Mesenchymal stem cell (in vitro differentiated cells and primary cell): Measurements from ENCODE around the gene MAPK10.
A peak's percentile ranks its signal among the peaks of the same experiment; 100 is the strongest.
"Not testable (repeated sequence)": the region's sequence is repeated elsewhere in the genome, so short reads cannot be mapped to it uniquely, and the experiment has no call there.

ENCODE experiments used
- DNase-seq: peaks from one replicate; pipeline ENCODE4 v3.0.0-alpha.2; 2013
- H2AFZ ChIP-seq: one replicate; pipeline ENCODE4 v1.6.1; 2013; ENCODE audit warnings: low read depth, mild to moderate bottlenecking, control low read depth, inconsistent platforms, low read length, moderate library complexity
- H2AK5ac ChIP-seq: 2 replicates; pipeline ENCODE4 v1.6.1; 2013; ENCODE audit warnings: low read length, moderate library complexity, mild to moderate bottlenecking, inconsistent platforms; ENCODE audit not compliant: severe bottlenecking
- H2BK120ac ChIP-seq: one replicate; pipeline ENCODE4 v1.6.1; 2013; ENCODE audit warnings: low read depth, mild to moderate bottlenecking, inconsistent platforms, low read length, moderate library complexity
- H2BK12ac ChIP-seq, 2 experiments: one replicate each; pipeline ENCODE4 v1.6.1; 2013; ENCODE audit warnings: inconsistent platforms in 2 of 2, low read length in 2 of 2, mild to moderate bottlenecking in 2 of 2, moderate library complexity in 2 of 2, control low read depth in 1 of 2
- H2BK15ac ChIP-seq: one replicate; pipeline ENCODE4 v1.6.1; 2013; ENCODE audit warnings: mild to moderate bottlenecking, low read depth, inconsistent platforms; ENCODE audit not compliant: poor library complexity, severe bottlenecking
- H2BK5ac ChIP-seq: 2 replicates; pipeline ENCODE4 v1.6.1; 2013; ENCODE audit warnings: low read depth, mild to moderate bottlenecking, low read length, control low read depth, inconsistent platforms; ENCODE audit not compliant: poor library complexity, severe bottlenecking
- H3K14ac ChIP-seq, 2 experiments: one replicate each; pipeline ENCODE4 v1.6.1; 2013; ENCODE audit warnings: inconsistent platforms in 2 of 2, low read length in 2 of 2, control low read depth in 1 of 2, mild to moderate bottlenecking in 1 of 2, moderate library complexity in 1 of 2
- H3K18ac ChIP-seq, 2 experiments: one replicate each; pipeline ENCODE4 v1.6.1; 2013; ENCODE audit warnings: inconsistent platforms in 2 of 2, low read length in 2 of 2, control low read depth in 1 of 2, low read depth in 1 of 2, mild to moderate bottlenecking in 1 of 2
- H3K23ac ChIP-seq, 2 experiments: one replicate each; pipeline ENCODE4 v1.6.1; 2013; ENCODE audit warnings: inconsistent platforms in 2 of 2, low read length in 2 of 2, mild to moderate bottlenecking in 2 of 2, moderate library complexity in 2 of 2, control low read depth in 1 of 2
- H3K27ac ChIP-seq: 2 replicates; pipeline ENCODE4 v1.5.1; 2013; ENCODE audit warnings: mild to moderate bottlenecking, moderate library complexity, low read length, control low read depth, inconsistent platforms; ENCODE audit not compliant: poor library complexity, severe bottlenecking
- H3K27me3 ChIP-seq, 2 experiments: 2 replicates each; pipeline versions ENCODE4 v1.6.1 to v1.7.0; 2013; ENCODE audit warnings: low read length in 2 of 2, mild to moderate bottlenecking in 2 of 2, moderate library complexity in 2 of 2, control low read depth in 1 of 2, inconsistent platforms in 1 of 2; ENCODE audit not compliant: control insufficient read depth in 1 of 2, insufficient read depth in 1 of 2
- H3K36me3 ChIP-seq, 2 experiments: 2 replicates each; pipeline versions ENCODE4 v1.6.1 to v1.7.0; 2013; ENCODE audit warnings: low read length in 2 of 2, control low read depth in 1 of 2, inconsistent platforms in 1 of 2, low read depth in 1 of 2, mild to moderate bottlenecking in 1 of 2; ENCODE audit not compliant: insufficient read depth in 2 of 2, control insufficient read depth in 1 of 2
- H3K4ac ChIP-seq, 2 experiments: one replicate each; pipeline ENCODE4 v1.6.1; 2013; ENCODE audit warnings: inconsistent platforms in 2 of 2, low read length in 2 of 2, mild to moderate bottlenecking in 2 of 2, moderate library complexity in 2 of 2, control low read depth in 1 of 2, low read depth in 1 of 2
- H3K4me1 ChIP-seq: 2 replicates; pipeline ENCODE4 v1.6.1; 2013; ENCODE audit warnings: low read depth, low read length, control low read depth; ENCODE audit not compliant: control insufficient read depth, insufficient read depth
- H3K4me2 ChIP-seq: 2 replicates; pipeline ENCODE4 v1.6.1; 2013; ENCODE audit warnings: low read length, mild to moderate bottlenecking, inconsistent platforms; ENCODE audit not compliant: poor library complexity, severe bottlenecking
- H3K4me3 ChIP-seq, 2 experiments: 2 replicates each; pipeline versions ENCODE4 v1.5.1 to v1.7.0; 2013; ENCODE audit warnings: low read length in 2 of 2, mild to moderate bottlenecking in 2 of 2, control low read depth in 1 of 2, low read depth in 1 of 2; ENCODE audit not compliant: insufficient read depth in 1 of 2
- H3K79me1 ChIP-seq: replicated peaks from 2 replicates; pipeline ENCODE4 v1.6.1; 2013; ENCODE audit warnings: mild to moderate bottlenecking, control low read depth, low read length, inconsistent platforms; ENCODE audit not compliant: poor library complexity, severe bottlenecking
- H3K9ac ChIP-seq: 2 replicates; pipeline ENCODE4 v1.7.0; 2013; ENCODE audit warnings: mild to moderate bottlenecking, low read length, moderate library complexity
- H3K9me3 ChIP-seq: 2 replicates; pipeline ENCODE4 v1.7.0; 2013; ENCODE audit warnings: mild to moderate bottlenecking, low read length; ENCODE audit not compliant: control insufficient read depth
- H4K8ac ChIP-seq: one replicate; pipeline ENCODE4 v1.6.1; 2013; ENCODE audit warnings: inconsistent platforms, mild to moderate bottlenecking, low read length, moderate library complexity
- H4K91ac ChIP-seq: one replicate; pipeline ENCODE4 v1.6.1; 2013; ENCODE audit warnings: mild to moderate bottlenecking, low read length, inconsistent platforms
- WGBS: methylation state at CpG from one replicate; pipeline ENCODE4 v1.1.7; 2013; ENCODE audit warnings: mixed read lengths; 5-methylcytosine and 5-hydroxymethylcytosine counted together

Gene MAPK10

DNA sequence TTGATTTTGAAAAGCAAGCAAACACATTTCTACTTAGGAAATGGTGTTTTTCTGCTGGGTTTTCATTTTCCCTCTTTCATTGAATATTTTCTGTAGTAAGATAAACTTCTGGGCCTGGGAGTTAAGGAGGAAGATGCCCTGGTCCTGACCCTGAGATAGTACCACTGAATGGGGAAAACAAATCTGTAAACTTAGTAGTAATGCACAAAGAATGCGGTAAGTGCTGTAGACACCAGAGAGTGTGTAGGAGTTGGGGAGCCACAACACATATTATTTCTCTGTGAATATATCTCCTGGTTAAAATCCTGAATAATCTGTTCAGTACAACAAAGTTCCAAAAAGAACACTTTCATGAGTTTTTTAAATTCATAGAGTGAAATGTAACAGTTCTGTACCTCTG, 178.3 kb downstream of the MAPK10 start:
- Histone ChIP-seq H3K79me1 (no peaks in the 10 kb centered on the region), H2BK12ac (no peak overlapping the region), H3K4me1 (peaks cover 3% of the 10 kb centered on the region), H2BK5ac (no peak overlapping the region), H3K4me3 (no peak overlapping the region), H4K8ac (no peak overlapping the region), H3K9me3 (peaks cover 8% of the 10 kb centered on the region), H3K9ac (no peak overlapping the region), H2AK5ac (no peak overlapping the region), H3K23ac (no peak overlapping the region), H2BK15ac (no peak overlapping the region), H3K14ac (no peak overlapping the region), H2AFZ (no peak overlapping the region), H3K4ac (no peak overlapping the region), H3K36me3 (no peaks in the 10 kb centered on the region), H4K91ac (no peak overlapping the region), H3K27ac (no peak overlapping the region), H3K4me2 (no peak overlapping the region), H2BK120ac (no peak overlapping the region), H3K18ac (no peak overlapping the region), H3K27me3 (no peaks in the 10 kb centered on the region)
- DNase-seq, result peak; percentile 32
- WGBS, result no CpG with 5 or more reads among the region's 1 CpG

DNA sequence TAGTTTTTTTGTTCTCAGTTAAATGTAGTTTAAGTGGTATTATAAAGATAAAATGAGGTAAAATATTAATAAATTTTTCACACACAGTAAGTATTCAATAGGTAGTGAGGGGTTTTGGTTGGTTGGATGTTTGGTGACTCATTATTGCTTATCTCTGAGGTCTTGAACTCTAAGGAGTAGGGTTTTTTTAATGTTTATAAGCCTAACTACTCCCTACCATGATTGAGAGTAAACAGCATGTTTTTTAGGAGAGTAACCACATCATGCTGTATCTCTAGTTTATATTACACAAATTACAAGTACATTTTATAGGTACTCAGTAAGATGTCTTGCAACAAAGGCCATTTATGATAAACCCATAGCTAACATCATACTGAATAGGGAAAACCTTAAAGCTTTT, 181.6 kb downstream of the MAPK10 start:
- H3K27me3 ChIP-seq, result no peaks in the 10 kb centered on the region

DNA sequence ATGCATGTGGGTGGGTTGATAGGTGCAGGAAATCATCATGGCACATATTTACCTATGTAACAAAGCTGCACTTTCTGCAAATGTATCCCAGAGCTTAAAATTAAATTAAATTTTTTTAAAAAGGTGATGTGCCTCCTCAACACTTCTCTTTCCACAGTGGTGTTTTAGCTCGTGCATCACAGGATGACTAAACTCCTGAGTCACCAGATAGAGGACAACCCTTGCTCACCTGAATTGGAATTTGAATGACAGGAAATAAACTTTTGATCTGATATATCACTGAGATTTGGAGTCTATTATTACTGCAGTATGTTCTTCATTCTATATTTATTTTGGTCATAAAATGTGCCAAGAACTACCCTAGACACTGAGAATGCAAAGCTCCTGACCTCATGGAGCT, 185.3 kb downstream of the MAPK10 start:
- Histone ChIP-seq H3K18ac (no peak overlapping the region), H2BK12ac (no peak overlapping the region), H3K4me3 (no peak overlapping the region), H4K91ac (no peak overlapping the region), H2BK120ac (no peak overlapping the region), H3K79me1 (no peaks in the 10 kb centered on the region), H2AK5ac (no peak overlapping the region), H3K14ac (no peak overlapping the region), H3K9ac (no peak overlapping the region), H3K27ac (no peak overlapping the region), H4K8ac (no peak overlapping the region), H3K9me3 (peaks cover 4% of the 10 kb centered on the region), H3K4me1 (no peaks in the 10 kb centered on the region), H3K4me2 (no peak overlapping the region), H3K4ac (no peak overlapping the region), H2BK15ac (no peak overlapping the region), H3K27me3 (no peaks in the 10 kb centered on the region), H2AFZ (no peak overlapping the region), H3K23ac (no peak overlapping the region), H2BK5ac (no peak overlapping the region), H3K36me3 (no peaks in the 10 kb centered on the region)
- 40% methylated on average over 1 of the region's 1 CpG for WGBS
- no peak for DNase-seq

More for the DNA sequence above, 181.6 kb downstream of the MAPK10 start:
- Histone ChIP-seq H2BK12ac (no peak overlapping the region), H3K4me1 (no peaks in the 10 kb centered on the region), H3K9me3 (peaks cover 8% of the 10 kb centered on the region), H3K18ac (no peak overlapping the region), H3K4me3 (no peak overlapping the region), H3K9ac (no peak overlapping the region), H4K91ac (no peak overlapping the region), H2BK5ac (no peak overlapping the region), H2AFZ (no peak overlapping the region), H2AK5ac (no peak overlapping the region), H3K27ac (no peak overlapping the region), H3K4ac (no peak overlapping the region), H3K14ac (no peak overlapping the region), H3K4me2 (no peak overlapping the region), H2BK15ac (no peak overlapping the region), H3K23ac (no peak overlapping the region), H3K79me1 (no peaks in the 10 kb centered on the region), H4K8ac (no peak overlapping the region), H2BK120ac (no peak overlapping the region), H3K36me3 (no peaks in the 10 kb centered on the region)
- peak; percentile 20 for DNase-seq

DNA sequence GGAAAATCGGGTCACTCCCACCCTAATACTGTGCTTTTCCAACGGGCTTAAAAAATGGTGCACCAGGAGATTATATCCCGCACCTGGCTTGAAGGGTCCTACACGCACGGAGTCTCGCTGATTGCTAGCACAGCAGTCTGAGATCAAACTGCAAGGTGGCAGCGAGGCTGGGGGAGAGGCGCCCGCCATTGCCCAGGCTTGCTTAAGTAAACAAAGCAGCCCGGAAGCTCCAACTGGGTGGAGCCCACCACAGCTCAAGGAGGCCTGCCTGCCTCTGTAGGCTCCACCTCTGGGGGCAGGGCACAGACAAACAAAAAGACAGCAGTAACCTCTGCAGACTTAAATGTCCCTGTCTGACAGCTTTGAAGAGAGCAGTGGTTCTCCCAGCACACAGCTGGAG, 191.5 kb downstream of the MAPK10 start:
- not testable (repeated sequence) for H2BK5ac ChIP-seq, H2AK5ac ChIP-seq, H3K4me2 ChIP-seq, H2AFZ ChIP-seq, H2BK15ac ChIP-seq, H3K4me3 ChIP-seq, H3K4me1 ChIP-seq, H3K79me1 ChIP-seq, H3K9me3 ChIP-seq, DNase-seq, H3K18ac ChIP-seq, H4K8ac ChIP-seq, H3K23ac ChIP-seq, H2BK12ac ChIP-seq, H3K36me3 ChIP-seq, H3K14ac ChIP-seq, H3K4ac ChIP-seq, H4K91ac ChIP-seq, H3K27ac ChIP-seq, H2BK120ac ChIP-seq, H3K27me3 ChIP-seq, H3K9ac ChIP-seq
- 96% methylated on average over 5 of the region's 10 CpGs for WGBS
